NAMALWA (cell line): Measurements from ENCODE around the gene C4orf50.

Experiments
- DNase-seq: peaks from one replicate; pipeline ENCODE4 v3.0.0-alpha.2; 2015; ENCODE audit warnings: low spot score

Gene C4orf50

DNA sequence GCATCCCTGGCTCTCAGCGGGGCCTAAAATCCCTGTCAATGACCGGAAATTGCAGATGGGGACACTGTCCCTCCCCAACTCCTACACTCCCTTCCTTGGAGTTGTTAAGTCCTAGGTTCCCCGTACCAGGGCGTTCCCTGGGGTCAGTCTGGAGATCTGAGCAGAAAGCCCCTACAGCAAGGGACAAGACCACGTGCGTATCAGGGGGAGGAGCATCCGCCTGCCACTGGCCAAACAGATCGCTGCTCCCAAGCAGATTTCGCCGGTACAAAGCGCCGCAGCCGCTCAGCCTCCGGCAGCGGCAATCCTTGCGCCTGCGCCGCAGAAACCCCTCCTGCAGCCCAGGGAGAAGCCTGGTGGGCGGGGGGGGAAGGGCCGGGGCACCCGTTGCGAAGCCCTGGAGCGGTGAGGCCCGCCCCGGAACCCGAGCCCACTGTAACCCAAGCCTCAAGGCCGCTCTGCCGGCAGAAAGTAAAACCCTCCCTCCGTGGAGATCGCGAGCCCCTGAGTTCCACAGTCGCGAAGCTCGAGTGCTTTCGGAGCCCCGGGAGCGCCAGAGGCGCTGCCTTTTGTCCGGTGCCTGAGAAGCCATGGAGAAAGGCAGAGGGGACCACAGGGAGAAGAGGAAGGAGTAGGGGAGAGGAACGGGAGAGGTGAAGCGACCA is 128.0 kb downstream of the C4orf50 start:
- DNase-seq: no peak

DNA sequence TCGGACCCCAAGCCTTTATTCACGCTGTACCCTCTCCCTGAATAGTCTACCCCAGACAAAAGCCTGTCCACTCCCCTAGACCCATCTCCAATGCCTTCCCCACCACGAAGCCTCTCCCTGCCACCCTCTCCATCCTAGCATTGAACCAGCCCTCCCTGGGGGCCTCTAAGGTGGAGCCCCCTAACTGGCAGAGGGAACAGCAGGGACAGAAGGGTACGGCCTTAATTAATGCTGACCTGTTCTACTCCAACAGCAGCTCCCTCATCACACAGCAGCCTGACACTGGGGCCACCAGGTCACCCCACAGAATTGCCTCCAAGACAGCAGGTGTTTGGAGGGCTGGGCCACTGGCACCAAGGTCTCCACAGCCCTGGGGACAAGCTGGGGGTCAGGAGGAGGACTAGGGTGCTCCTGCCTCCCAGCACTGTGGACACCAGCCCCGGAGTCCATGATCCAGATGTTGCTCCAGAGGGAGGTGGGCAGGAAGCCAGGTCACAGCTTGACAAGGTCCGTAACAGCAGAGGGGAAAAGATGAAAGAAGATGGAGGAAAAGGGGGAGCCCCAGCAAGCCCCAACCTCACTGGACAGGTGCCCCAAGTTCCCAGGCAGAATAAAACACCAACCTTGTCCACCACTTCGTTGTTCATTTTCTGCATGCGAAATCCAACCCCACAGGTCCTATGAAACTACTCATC is 129.1 kb downstream of the C4orf50 start:
- no peak for DNase-seq

DNA sequence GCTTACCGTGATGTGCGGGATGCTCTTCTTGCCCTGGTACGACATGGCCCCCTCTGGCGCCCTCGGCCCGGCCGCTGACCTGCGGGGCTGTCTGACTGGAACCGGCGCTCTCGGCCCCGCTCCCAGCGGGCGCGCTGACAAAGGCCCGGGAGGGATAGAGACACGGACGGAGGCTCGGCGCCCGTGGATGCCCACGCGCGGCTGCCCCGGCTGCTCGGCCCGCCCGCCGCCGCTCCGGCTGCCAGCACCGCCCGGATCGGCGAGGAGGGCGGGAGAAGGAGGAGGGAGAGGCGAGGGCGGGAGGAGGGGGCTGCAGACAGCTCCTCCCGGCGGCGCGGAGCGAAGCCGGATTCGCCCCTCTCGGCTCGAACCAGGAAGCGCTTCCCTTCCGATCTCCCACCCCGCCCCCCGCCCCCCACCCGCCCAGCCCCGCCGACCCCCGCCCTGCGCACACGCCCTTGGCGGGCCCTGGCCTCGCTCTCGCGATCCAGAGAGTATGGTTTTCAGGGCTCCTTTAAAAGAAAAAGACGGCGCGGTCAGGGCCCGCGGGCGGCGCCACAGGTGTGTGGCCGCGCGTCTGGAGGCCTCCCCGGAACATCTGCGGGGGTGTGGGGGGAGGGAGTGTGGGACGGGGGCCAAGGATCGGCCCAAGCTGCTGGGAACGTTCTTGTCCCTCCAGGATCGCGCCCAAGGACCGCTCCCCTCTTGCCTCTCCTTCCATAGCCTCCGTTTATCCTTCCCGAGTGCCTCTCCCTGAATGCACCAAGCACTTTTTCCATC is 129.8 kb downstream of the C4orf50 start:
- no peak for DNase-seq

DNA sequence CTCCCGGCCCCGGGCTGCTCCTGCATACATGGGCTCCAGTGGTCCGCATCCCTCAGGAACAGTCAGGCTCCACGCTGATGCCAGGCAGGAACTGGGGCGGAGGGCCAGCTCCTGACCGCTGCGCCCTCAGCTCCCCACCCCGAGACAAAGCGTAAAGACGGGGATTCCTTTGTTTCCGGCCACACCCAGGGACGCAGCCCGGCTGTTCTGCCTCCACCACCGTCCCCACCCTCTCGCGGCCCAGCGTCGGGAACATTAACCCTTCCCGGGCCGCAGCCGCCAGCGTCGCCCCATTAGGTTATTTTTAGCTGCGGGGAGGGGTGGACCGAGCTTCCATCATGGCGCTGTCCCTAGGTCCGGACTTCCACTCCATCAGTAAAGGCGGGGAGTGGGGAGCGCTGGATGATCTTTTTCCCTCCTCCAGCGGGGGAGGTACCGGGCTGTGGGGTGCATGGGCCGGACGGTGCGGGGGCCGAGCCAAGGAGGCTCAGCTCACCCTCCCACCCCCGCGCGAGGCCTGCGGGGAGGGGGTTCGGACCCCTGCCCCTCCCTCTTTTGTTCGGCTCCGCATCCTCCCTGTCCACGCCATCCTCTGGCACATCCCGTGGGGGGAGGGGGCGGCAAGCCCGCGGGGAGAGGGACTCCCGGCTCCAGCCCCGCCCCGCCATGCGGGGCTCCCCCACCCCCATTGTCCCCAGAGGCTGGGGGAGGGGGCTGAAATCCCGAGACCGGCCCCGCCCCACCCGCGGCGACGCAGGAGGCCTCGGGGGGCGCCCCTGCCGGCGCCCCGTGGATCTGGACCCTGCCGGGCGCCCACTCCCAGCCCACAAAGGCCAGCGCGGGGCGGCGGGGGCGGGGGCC is 130.6 kb downstream of the C4orf50 start:
- no peak for DNase-seq

DNA sequence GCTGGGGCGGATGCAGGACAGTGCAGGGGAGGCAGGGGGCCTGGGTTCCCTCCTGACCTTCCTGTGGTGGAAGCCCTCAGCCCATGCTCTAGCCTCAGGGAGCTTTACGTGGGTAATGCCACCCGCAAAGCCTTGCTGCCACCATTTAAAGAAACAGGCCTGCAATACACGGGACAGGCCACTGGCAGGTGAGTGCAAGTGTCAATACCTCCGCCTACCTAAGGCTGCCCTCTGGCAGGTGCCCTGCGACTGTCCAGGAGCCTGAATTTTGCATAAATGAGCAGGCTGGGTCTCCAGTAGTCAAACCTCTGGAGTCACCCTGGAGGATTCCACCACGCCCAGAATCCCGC is 131.2 kb downstream of the C4orf50 start:
- DNase-seq: no peak

DNA sequence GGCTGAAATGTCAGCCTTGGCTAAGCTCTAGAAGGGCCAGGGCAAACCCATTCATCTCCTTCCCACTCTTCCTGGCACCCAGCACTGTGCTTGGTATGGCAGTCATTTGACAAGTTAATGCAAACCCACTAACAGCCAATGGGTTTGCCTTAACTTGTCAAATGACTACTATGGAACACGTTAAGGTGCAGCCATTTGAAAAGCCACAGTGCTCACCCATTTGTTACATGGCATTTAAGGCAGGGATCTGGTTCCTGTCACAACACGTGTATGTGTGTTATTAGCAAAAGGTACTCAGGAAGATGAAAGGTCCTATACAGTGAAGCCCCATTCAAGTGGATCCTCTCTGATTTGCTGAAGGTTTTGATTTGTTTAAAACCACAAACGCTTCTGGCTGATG is 132.5 kb downstream of the C4orf50 start:
- DNase-seq: no peak

DNA sequence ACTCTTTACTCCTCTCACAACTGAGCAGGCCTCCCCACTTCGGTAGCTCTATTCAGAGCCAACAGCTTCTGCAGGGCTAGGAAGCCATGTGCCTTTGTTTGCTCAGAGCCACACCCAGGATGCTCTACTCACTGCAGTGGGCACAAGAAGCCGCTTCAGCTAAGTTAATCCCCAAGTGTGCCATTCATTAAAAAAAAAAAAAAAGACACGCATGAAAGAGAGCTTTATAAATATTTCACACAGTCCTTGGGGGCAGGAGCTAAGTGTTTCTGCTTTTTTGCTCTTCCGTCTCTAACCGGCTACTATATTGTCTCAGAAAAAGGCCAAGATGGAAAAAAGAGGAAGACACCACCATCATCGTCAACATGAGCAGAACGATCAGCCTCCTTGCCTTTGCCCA is 133.4 kb downstream of the C4orf50 start:
- no peak for DNase-seq

DNA sequence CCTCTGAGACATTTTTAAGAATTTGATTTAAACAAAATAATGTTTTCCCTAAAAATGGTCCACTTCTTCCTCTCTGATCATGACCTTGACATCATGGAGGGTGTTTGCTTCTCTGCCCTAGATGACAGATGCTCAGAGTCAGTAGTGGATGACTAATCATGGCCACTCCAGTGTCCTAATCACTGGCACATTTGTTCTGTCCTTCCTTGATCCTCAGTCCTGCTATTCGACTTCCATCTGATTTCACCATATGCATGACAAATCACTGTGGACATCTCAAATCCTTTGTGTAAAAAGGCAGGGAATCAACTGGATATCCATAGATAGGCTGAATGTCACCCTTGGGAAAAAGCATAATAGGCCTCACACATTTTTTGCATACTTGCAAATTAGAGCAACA is 134.3 kb downstream of the C4orf50 start:
- no peak for DNase-seq

DNA sequence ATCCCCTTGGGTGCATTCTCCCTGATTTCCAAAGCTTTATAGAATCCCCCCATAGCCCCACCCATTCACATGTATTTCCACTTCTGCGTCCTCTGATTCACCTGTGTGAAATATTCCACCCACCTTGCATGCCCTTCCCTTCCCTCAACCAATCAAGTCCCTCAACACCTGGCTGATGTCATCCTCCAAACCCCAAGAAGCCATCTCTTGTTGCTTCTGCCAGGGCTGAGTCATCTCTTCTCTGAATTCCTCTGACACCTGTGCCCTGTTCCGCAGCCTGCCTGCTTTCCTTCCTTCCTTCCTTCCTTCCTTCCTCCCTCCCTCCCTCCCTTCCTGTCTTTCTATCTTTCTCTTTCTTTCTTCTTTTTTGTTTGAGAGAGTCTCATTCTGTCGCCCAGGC is 135.3 kb downstream of the C4orf50 start:
- DNase-seq: no peak

DNA sequence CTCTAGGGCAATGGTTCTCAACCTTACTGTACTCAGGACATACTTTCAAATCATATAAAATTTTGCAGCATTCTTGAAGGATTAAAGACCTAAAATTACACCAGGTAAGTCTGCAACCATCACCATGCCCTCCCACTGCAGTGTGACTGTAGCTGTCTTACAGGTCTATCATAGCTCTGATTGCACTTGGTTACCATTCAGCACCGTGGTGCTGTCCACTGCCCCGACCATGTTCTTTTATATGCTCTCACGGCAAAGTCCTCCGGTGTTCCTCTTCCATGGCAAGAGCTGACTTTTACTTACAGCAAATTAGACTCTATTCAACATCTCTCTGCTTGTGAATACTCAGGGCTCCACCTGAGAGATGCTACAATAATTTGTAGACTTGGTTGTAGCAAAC is 136.9 kb downstream of the C4orf50 start:
- no peak for DNase-seq

DNA sequence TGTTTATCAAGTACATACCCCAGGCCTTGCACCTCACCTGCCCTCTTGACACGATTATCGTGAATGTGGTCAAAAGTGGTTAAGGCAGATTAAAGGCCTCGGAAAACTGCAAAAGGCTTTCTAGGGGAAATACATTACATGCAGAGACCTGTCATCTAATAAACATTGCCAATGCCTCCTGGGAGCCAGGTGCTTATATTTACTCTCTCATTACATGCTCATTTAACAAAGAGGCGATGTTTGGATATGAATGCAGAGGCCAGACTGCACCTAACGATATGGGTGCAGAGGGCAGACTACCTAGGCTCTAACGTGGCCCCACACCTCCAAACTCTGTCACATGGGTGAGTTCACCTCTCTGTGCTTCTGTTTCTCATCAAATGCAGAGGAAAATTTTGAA is 139.9 kb downstream of the C4orf50 start:
- no peak for DNase-seq

DNA sequence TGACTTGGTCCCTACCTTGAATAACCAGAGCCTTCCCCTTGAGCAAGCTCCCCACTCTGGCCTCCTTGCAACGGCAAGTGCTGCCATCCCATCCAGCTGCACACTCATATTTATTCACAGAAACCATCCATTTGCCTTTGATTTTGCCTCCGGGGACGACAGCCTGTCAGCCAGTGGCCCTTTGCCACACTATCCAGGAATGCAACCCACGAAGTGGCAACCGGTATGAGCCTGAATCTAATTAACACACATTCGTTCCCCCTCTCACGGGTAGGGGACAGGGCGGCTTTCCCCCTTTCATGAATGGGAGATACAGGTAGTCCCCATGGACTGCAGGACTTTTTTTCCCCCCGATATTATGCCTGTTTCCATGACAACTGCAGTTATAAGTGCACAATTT is 140.8 kb downstream of the C4orf50 start:
- no peak for DNase-seq

DNA sequence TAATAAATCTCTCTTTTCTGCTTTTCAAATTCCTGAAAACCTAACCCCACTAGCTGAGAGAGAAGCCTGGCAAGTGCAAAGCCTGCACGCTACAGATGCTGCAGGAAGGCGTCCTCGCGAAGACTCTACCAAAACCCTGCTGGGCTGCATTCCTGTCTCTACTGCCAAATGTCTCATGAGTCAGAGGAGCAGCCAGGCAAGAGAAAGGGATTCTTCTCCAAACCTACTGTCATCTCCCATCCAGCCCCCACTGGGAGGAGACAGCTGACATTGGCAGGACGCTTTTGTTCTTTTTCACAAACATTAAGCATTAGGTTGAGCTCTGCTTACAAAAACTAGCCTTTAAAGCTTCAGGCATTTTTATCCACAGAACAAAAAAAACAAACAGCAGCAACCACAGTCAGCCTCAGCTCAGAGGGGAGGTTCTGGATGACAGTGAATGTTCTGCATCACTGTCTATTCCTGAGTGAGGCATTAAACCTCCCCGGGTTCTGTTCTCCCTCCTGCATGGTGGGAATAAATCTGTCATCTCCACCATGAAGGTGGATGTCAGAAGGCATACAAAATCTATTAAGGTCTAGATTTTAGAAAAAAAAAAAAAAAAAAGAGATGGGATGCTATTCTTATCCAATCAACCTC is 143.3 kb downstream of the C4orf50 start:
- DNase-seq: no peak

DNA sequence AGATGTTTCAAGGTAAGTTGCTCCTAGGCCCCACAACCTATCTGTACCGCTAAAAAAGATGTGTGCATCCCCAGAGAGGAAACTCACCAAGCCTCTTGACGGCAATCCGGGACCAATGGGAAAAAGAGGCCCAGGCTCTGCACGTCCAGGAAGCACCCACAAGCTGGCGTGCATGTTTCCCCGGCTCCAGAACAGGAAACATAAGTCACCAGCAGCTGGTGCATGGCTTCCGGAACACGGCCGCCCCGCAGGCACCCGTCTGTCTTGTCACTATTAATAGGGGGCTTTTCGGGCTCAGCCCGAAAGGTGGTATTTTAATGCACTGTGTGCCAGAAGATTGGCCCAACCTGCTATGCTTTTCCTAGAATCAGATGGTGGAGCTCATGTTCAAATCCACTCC is 147.5 kb downstream of the C4orf50 start:
- no peak for DNase-seq

DNA sequence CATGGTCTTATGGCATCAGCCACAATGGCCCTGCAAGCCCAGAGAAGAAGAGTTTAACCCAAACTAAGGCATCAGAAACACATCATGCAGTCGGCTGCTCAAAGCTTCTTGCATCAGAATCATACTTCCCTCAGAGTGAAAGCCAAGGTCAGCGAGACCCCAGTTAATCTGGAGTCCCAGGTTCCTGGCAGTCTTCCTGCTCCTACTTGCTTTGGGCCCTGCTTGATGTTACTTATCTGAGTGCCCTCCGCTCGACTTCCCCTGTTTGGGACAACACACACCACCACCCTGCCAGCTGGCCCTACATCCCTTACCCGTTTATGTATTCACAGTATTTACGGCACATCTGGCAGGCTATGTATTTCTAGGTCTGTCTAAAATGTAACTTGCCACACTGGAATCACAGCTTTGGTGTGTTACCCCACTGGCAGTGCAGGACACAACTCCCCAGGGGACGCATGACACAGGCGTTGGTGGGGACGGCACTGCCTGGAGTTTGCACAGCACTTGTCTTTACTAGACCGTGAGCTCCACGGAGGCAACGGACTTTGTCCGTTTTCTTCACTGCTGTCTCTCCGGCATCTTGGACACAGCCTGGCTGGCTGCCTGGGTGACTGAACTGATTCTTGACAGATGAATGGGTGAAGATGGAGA is 148.1 kb downstream of the C4orf50 start:
- DNase-seq: no peak

DNA sequence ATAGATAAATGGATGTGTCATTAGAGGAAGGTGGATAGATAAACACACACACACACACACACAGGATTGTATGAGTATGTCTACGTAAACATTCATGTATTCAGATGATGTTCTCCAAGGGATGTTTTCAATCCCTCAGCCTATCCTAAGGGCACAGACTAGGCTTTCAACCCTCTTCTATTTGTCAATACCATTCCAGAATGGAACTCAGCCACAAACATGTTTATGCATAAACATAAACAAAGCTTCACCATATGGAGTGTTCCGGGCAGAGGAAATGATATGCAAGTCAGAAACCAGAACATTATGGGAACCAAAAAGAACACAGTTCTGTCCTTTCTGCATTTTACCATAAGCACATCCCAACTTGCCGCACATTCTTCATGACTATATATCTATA is 150.4 kb downstream of the C4orf50 start:
- no peak for DNase-seq

DNA sequence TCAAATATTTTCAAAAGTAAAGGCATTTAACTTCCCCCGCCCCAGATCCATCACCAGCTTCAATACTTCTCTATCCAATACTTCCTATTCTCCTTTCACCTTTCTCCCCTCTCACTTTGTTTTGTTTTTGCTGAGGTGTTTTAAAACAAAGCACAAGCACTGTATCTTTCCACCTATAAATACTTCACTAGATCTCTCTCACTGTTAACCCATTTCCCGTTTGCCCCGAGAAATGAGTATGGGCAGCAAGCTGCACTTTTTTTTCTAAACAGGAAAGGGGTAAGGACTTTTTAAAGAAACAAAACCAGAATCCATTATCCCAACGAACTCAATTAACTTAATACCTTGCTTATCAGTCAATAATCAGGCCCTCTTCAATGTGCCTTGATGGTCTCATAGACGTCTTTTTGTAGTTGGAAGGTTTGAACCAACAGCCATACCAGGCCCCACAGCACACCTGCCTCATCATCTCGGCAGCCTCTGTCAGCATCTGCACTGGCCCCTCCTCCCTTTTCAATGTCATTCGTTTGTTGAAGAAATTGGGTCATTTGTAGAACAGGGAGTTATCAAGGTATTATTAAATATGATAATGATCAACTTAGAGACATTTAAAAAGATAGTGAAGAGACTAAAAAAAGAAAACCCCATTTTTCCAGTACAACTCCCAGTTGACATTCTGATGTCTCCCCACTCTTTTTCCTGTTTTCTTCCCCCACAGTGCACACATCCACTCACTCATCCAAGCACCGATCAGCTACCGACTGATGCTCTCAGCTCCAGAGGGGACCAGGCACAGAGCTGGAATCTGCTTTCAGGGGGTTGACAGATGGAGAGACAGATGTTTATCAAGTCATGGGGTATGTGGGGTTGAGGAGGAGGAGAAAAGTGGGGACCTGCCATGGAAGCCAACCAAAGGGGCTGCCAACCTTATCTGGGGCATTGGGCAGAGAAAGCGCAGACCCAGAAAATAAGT is 151.1 kb downstream of the C4orf50 start:
- DNase-seq: no peak

DNA sequence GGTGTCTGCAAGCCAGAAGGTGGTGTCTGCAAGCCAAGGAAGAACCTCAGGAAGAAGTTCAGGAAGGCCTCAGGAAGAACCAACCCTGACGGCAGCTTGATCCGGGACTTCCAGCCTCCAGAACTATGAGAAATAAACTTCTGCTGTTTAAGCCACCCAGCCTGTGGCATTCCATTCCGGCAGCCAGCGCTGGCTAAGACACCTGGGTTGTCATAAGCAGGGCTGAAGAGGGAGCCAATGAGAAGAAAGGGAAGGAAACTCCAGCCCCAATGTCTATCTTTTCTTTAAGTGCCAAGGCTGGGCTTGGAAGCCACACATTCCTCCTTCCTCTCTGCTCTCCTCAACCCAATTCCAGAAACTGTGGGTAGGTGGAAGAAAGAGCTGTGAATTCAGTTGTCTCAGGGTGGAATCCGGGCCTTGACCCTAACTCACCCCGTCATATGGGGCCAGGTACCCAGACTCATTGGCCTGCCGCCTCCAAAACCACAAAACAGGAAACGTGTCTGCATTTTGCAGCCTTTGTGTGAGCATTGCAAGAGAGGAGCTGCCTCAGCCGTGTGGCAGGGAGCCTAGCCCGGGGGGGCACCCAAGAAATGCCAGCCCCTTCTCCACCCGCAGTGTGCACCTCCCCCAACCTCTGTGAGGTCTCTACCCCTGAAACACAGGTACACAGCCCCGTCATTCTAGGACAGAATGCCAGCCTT is 152.2 kb downstream of the C4orf50 start:
- no peak for DNase-seq

DNA sequence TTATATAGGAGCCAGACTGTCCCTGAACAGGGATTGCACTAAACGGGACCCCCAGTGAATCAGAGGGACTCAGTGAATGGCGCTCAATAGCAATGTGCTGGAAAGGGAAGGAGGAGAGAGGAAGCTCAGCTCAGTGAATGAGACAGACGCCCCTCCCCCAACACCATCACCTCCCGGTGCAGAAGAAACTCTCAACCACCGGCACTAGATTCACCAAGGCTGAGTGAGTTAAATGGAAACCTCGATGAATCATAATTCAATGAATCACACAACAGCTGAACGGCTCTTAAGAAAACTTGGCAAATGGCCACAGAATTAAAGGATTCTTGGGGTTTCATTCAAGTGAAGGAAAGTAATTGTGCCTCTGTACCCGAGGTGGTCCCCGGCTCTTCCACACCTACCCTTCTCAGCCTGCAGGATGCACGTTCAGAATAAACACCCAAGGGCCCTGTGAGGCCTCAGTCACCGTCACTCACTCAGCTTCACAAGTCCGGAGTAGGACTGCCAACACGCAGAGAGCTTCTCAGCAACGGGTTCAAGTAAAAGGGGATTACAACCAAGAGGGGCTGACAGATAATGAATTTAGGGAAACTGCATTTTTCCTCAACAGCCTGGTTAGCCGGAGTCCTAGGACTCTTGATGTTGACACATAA is 154.6 kb downstream of the C4orf50 start:
- DNase-seq: no peak
